ENCODE data around the gene MXI1. TPM values are rescaled to one million over a fixed set of nuclear protein-coding genes. Genes with fewer than 3 reads are reported as not detected.

MXI1 gene
- total RNA-seq, result 4.2 and 9.9 TPM in 2 replicates

DNA sequence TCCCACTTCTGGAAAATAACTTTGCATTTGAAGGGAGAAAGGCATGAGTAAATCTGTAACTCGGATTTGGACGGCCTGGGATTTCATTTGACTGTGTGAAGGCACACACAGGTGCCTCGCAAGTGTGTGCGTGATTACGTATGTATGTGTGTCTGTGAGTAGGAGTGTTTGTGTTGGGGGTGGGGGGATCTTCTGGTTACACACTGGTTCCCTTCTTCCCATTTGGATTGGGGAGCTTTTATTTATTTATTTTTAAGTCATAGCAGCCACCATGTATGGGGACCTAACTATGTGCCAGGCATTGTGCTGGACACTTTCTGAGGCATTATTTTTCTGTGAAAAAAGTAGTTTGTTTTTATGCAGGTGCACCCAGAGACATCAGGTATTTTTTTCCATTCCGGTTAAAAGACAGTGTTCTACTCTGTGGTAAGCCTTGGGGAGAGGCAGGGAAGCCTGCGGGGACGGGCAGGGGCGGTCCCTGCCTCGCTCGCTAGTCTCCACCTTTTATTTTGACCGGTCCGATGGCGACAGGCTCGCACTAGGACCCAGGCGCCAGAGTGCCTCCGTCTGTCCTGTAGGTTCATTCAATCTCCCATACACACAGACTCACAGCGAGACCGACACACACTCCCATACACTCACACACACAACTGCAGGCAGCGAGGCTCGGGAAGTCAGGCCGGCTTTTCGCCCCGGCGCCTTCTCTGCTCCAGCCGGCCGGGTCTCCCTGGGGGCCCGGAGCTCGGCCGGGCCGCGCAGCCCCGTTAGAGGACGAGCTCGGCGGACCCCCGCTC is at the start of gene MXI1:
TSS of gene MXI1 (plus strand) at position 595 of the 794 bp plus-strand sequence. CDS start 204 bp downstream, outside the sequence.

GRCh38 chr10:110304780-110305421 is 97.5 kb downstream of the MXI1 start, which contains the start of gene SMNDC1:
SMNDC1 (minus strand) TSS chr10:110304920; CDS start chr10:110303587, 1,333 bp downstream.

Other genes with a start within 250 kb of the MXI1 start
- gene ADD3, start 199.6 kb upstream of the MXI1 start, total RNA-seq, result 56.7 and 392 TPM in 2 replicates
- gene SMNDC1, start 97.3 kb downstream of the MXI1 start, total RNA-seq, result 5.0 and 13.2 TPM in 2 replicates

All from bladder microvascular endothelial cell (primary cell).